HG02571 (cell line): ENCODE data around the gene MAD1L1.

ENCODE experiments used
- ATAC-seq: cut with Tn5 transposase; IDR thresholded peaks from one replicate; pipeline ENCODE4 v1.9.1; 2021; ENCODE audit warnings: mild to moderate bottlenecking, moderate library complexity; ENCODE audit not compliant: unreplicated experiment

The MAD1L1 gene

GRCh38 chr7:2158331-2159175 lies 74.2 kb downstream of the MAD1L1 start:
- ATAC-seq, result no peak

GRCh38 chr7:2157473-2158279 lies 75.1 kb downstream of the MAD1L1 start:
- no peak for ATAC-seq

- no peak for ATAC-seq
Observed at GRCh38 chr7:2156756-2157472, 75.8 kb downstream of the MAD1L1 start.

GRCh38 chr7:2154831-2155230 lies 77.9 kb downstream of the MAD1L1 start:
- no peak for ATAC-seq

- ATAC-seq, result no peak
Observed at GRCh38 chr7:2154121-2154520, 78.6 kb downstream of the MAD1L1 start.

GRCh38 chr7:2152646-2153045 lies 80.1 kb downstream of the MAD1L1 start:
- ATAC-seq, result no peak

GRCh38 chr7:2151801-2152612 lies 80.7 kb downstream of the MAD1L1 start:
- ATAC-seq, result no peak

- no peak for ATAC-seq
Observed at GRCh38 chr7:2151237-2151636, 81.5 kb downstream of the MAD1L1 start.

- no peak for ATAC-seq
Observed at GRCh38 chr7:2150445-2150815, 82.3 kb downstream of the MAD1L1 start.

- no peak for ATAC-seq
Observed at GRCh38 chr7:2149672-2150444, 82.9 kb downstream of the MAD1L1 start.

- no peak for ATAC-seq
Observed at GRCh38 chr7:2148814-2149213, 83.9 kb downstream of the MAD1L1 start.

- ATAC-seq, result no peak
Observed at GRCh38 chr7:2148189-2148588, 84.6 kb downstream of the MAD1L1 start.

- no peak for ATAC-seq
Observed at GRCh38 chr7:2146676-2147472, 85.9 kb downstream of the MAD1L1 start.

GRCh38 chr7:2145835-2146580 lies 86.7 kb downstream of the MAD1L1 start:
- no peak for ATAC-seq

- no peak for ATAC-seq
Observed at GRCh38 chr7:2144926-2145325, 87.8 kb downstream of the MAD1L1 start.

GRCh38 chr7:2143981-2144595 lies 88.7 kb downstream of the MAD1L1 start:
- no peak for ATAC-seq

GRCh38 chr7:2143450-2143849 lies 89.3 kb downstream of the MAD1L1 start:
- no peak for ATAC-seq

GRCh38 chr7:2142386-2142785 lies 90.4 kb downstream of the MAD1L1 start:
- ATAC-seq, result no peak
